ENCODE data around the gene SLIT3.

Gene SLIT3

GRCh38 chr5:169072233-169072632 is 228.7 kb downstream of the SLIT3 start:
- Histone ChIP-seq H3K9ac (no peak overlapping the region), H3K36me3 (ENCODE audit: insufficient read depth) (no peaks in the 10 kb centered on the region), H3K79me2 (ENCODE audit: insufficient read depth, low read depth) (no peaks in the 10 kb centered on the region), H4K20me1 (ENCODE audit: insufficient read depth) (no peaks in the 10 kb centered on the region), H3K4me2 (no peak overlapping the region), H3K27me3 (ENCODE audit: insufficient read depth, low read depth) (no peaks in the 10 kb centered on the region), H3K27ac (no peak overlapping the region), H3K4me1 (ENCODE audit: low read depth, poor library complexity, severe bottlenecking) (no peaks in the 10 kb centered on the region), H2AFZ (ENCODE audit: low read depth) (no peak overlapping the region), H3K4me3 (IDR thresholded peaks at IDR 0.05; ENCODE audit: insufficient read depth, low read depth, low read length) (no peak overlapping the region)
- TF ChIP-seq, protein P1, sequence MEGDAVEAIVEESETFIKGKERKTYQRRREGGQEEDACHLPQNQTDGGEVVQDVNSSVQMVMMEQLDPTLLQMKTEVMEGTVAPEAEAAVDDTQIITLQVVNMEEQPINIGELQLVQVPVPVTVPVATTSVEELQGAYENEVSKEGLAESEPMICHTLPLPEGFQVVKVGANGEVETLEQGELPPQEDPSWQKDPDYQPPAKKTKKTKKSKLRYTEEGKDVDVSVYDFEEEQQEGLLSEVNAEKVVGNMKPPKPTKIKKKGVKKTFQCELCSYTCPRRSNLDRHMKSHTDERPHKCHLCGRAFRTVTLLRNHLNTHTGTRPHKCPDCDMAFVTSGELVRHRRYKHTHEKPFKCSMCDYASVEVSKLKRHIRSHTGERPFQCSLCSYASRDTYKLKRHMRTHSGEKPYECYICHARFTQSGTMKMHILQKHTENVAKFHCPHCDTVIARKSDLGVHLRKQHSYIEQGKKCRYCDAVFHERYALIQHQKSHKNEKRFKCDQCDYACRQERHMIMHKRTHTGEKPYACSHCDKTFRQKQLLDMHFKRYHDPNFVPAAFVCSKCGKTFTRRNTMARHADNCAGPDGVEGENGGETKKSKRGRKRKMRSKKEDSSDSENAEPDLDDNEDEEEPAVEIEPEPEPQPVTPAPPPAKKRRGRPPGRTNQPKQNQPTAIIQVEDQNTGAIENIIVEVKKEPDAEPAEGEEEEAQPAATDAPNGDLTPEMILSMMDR (conservative IDR thresholded peaks at IDR 0.05; ENCODE audit: low read depth, low read length) = no peak

DNA sequence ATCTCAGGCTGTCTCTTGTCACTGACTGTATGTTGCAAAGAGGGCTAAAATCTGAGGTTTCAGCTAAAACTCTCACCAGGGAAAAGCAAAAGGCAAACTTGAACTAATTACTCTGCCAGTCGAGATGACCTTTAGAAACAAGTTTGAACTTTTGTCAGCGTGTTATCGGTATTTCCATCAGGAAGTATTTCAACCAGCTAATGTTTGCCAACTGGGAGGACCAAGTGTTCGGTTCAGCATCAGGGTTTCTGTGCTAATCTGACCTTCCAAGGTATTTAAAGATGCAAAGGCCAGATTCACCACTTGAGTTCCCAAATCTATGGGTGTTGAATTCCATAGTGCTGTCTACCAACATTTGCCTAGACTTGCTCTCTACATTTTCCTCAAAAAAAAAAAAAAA is 230.5 kb downstream of the SLIT3 start:
- H3K27me3 ChIP-seq (ENCODE audit: insufficient read depth, low read depth) = no peaks in the 10 kb centered on the region

DNA sequence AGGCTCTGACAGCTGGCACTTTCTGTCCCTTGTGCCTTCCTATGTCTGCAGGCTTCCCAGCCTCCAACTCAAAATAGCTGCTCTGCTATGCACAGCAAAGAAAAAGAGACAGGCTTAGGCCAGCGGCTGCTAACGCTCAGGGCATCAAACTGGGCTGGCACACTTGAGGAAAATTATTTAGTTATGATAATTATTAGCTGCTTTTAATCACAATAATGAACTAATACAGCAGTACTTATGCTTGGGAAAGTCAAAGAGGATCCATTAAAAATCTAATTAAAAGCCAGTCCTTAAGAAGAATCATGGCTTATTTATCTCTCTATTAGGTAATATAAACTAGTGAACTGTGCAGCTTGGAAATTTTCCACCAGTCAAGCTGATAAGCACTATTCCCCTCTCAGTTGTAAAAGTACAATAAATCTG is 233.2 kb downstream of the SLIT3 start:
- TF ChIP-seq, protein P1 (conservative IDR thresholded peaks at IDR 0.05; ENCODE audit: low read depth, low read length) = no peak
- H3K4me2 ChIP-seq = no peak overlapping the region
- H3K27ac ChIP-seq = no peak overlapping the region
- no peaks in the 10 kb centered on the region for H3K36me3 ChIP-seq (ENCODE audit: insufficient read depth)
- no peak overlapping the region for H3K4me3 ChIP-seq (IDR thresholded peaks at IDR 0.05; ENCODE audit: insufficient read depth, low read depth, low read length)
- H3K27me3 ChIP-seq (ENCODE audit: insufficient read depth, low read depth) = no peaks in the 10 kb centered on the region
- no peak overlapping the region for H3K9ac ChIP-seq
- no peaks in the 10 kb centered on the region for H3K4me1 ChIP-seq (ENCODE audit: low read depth, poor library complexity, severe bottlenecking)
- H4K20me1 ChIP-seq (ENCODE audit: insufficient read depth) = no peaks in the 10 kb centered on the region
- no peaks in the 10 kb centered on the region for H3K79me2 ChIP-seq (ENCODE audit: insufficient read depth, low read depth)
- H2AFZ ChIP-seq (ENCODE audit: low read depth) = no peak overlapping the region

More for the DNA sequence above, 230.5 kb downstream of the SLIT3 start:
- Histone ChIP-seq H3K4me1 (ENCODE audit: low read depth, poor library complexity, severe bottlenecking) (no peaks in the 10 kb centered on the region), H4K20me1 (ENCODE audit: insufficient read depth) (no peaks in the 10 kb centered on the region), H3K79me2 (ENCODE audit: insufficient read depth, low read depth) (no peaks in the 10 kb centered on the region), H2AFZ (ENCODE audit: low read depth) (no peak overlapping the region), H3K9ac (no peak overlapping the region), H3K36me3 (ENCODE audit: insufficient read depth) (no peaks in the 10 kb centered on the region), H3K27ac (no peak overlapping the region), H3K4me2 (no peak overlapping the region), H3K4me3 (IDR thresholded peaks at IDR 0.05; ENCODE audit: insufficient read depth, low read depth, low read length) (no peak overlapping the region)
- TF ChIP-seq, protein P1 (conservative IDR thresholded peaks at IDR 0.05; ENCODE audit: low read depth, low read length) = no peak

DNA sequence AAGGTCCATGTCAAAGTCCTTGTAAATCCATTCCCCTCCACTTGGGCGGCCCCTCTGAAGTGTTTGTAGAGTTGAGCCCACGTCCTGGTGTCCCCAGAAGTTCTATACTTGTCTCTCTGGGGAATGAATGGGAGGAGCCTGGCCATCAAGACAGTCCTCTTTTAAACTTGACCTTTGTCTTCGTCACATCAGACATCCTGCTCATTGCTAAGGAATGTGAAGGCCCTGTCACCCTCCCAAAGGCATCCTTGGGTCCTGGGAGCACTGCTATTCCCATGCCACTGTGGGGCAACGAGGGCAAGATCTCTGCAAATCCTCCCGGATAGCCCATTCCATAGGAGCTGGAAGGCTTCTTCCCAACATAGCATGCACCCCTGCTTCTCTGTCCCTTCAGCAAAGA is 235.5 kb downstream of the SLIT3 start:
- H3K9ac ChIP-seq = no peak overlapping the region
- no peak overlapping the region for H3K4me3 ChIP-seq (IDR thresholded peaks at IDR 0.05; ENCODE audit: insufficient read depth, low read depth, low read length)
- H3K4me2 ChIP-seq = no peak overlapping the region
- H4K20me1 ChIP-seq (ENCODE audit: insufficient read depth) = no peaks in the 10 kb centered on the region
- no peaks in the 10 kb centered on the region for H3K4me1 ChIP-seq (ENCODE audit: low read depth, poor library complexity, severe bottlenecking)
- no peaks in the 10 kb centered on the region for H3K27me3 ChIP-seq (ENCODE audit: insufficient read depth, low read depth)
- H3K27ac ChIP-seq = no peak overlapping the region
- TF ChIP-seq, protein P1 (conservative IDR thresholded peaks at IDR 0.05; ENCODE audit: low read depth, low read length) = no peak
- no peaks in the 10 kb centered on the region for H3K79me2 ChIP-seq (ENCODE audit: insufficient read depth, low read depth)
- H2AFZ ChIP-seq (ENCODE audit: low read depth) = no peak overlapping the region
- H3K36me3 ChIP-seq (ENCODE audit: insufficient read depth) = no peaks in the 10 kb centered on the region
